ENCODE results near the gene EXOSC3. TPM values are rescaled to one million over a fixed set of nuclear protein-coding genes. Genes with fewer than 3 reads are reported as not detected.
A peak's percentile ranks its signal among the peaks of the same experiment; 100 is the strongest.

Gene EXOSC3
- total and polyA plus RNA-seq, 2 experiments from 2014 or later = 28.5 to 48.1 TPM

GRCh38 chr9:37761511-37761910 lies 23.4 kb downstream of the EXOSC3 start:
- Histone ChIP-seq H3K4me1 (ENCODE audit: insufficient read depth) (no peaks in the 10 kb centered on the region), H3K4me3 (no peak overlapping the region), H3K9me3 (ENCODE audit: low read depth) (no peaks in the 10 kb centered on the region), H3K9me2 (replicated peaks; ENCODE audit: insufficient read depth) (no peaks in the 10 kb centered on the region), H3K79me2 (no peaks in the 10 kb centered on the region), H3K27me3 (no peaks in the 10 kb centered on the region), H3K36me3 (replicated peaks; ENCODE audit: insufficient read depth, low read depth) (no peaks in the 10 kb centered on the region), H2AFZ (no peak overlapping the region), H3K4me2 (no peak overlapping the region), H3K27ac (peak overlapping the region; percentile 26), H4K20me1 (ENCODE audit: insufficient read depth, poor library complexity, severe bottlenecking) (no peaks in the 10 kb centered on the region)
- DNase-seq (ENCODE audit: low spot score) = no peak
- 86% methylated on average over 3 of the region's 3 CpGs for WGBS (ENCODE audit: low lambda C conversion rate, missing lambda C conversion rate)
- TF ChIP-seq CTCF (IDR thresholded peaks at IDR 0.05; ENCODE audit: poor library complexity) (no peak), EZH2phosphoT487 (IDR thresholded peaks at IDR 0.05; ENCODE audit: low read depth, severe bottlenecking, unreplicated experiment) (no peak)

GRCh38 chr9:37760416-37761161 lies 24.3 kb downstream of the EXOSC3 start:
- Histone ChIP-seq H2AFZ (no peak overlapping the region), H3K4me1 (ENCODE audit: insufficient read depth) (no peaks in the 10 kb centered on the region), H3K4me2 (no peak overlapping the region), H3K4me3 (no peak overlapping the region), H3K9me3 (ENCODE audit: low read depth) (no peaks in the 10 kb centered on the region), H3K27me3 (no peaks in the 10 kb centered on the region), H3K36me3 (replicated peaks; ENCODE audit: insufficient read depth, low read depth) (no peaks in the 10 kb centered on the region), H3K9me2 (replicated peaks; ENCODE audit: insufficient read depth) (no peaks in the 10 kb centered on the region), H4K20me1 (ENCODE audit: insufficient read depth, poor library complexity, severe bottlenecking) (no peaks in the 10 kb centered on the region), H3K27ac (peak overlapping the region; percentile 46), H3K79me2 (peaks cover under 1% of the 10 kb centered on the region)
- TF ChIP-seq CTCF (IDR thresholded peaks at IDR 0.05; ENCODE audit: poor library complexity) (no peak), EZH2phosphoT487 (IDR thresholded peaks at IDR 0.05; ENCODE audit: low read depth, severe bottlenecking, unreplicated experiment) (no peak), EZH2 (IDR thresholded peaks at IDR 0.05; ENCODE audit: borderline replicate concordance) (no peak)
- WGBS (ENCODE audit: low lambda C conversion rate, missing lambda C conversion rate) = 94% methylated on average over 7 of the region's 7 CpGs
- no peak for DNase-seq (ENCODE audit: low spot score)

- H4K20me1 ChIP-seq (ENCODE audit: insufficient read depth, poor library complexity, severe bottlenecking) = no peaks in the 10 kb centered on the region
- 86% methylated on average over 3 of the region's 3 CpGs for WGBS (ENCODE audit: low lambda C conversion rate, missing lambda C conversion rate)
- H3K4me1 ChIP-seq (ENCODE audit: insufficient read depth) = peaks cover 5% of the 10 kb centered on the region
- H3K36me3 ChIP-seq (replicated peaks; ENCODE audit: insufficient read depth, low read depth) = no peaks in the 10 kb centered on the region
- H3K27ac ChIP-seq = no peak overlapping the region
- DNase-seq (ENCODE audit: low spot score) = no peak
- no peak overlapping the region for H2AFZ ChIP-seq
- no peaks in the 10 kb centered on the region for H3K9me3 ChIP-seq (ENCODE audit: low read depth)
- no peak overlapping the region for H3K4me2 ChIP-seq
- no peak overlapping the region for H3K4me3 ChIP-seq
- H3K9me2 ChIP-seq (replicated peaks; ENCODE audit: insufficient read depth) = no peaks in the 10 kb centered on the region
- TF ChIP-seq CTCF (IDR thresholded peaks at IDR 0.05; ENCODE audit: poor library complexity) (no peak), EZH2phosphoT487 (IDR thresholded peaks at IDR 0.05; ENCODE audit: low read depth, severe bottlenecking, unreplicated experiment) (no peak), EZH2 (IDR thresholded peaks at IDR 0.05; ENCODE audit: borderline replicate concordance) (no peak)
- H3K27me3 ChIP-seq = no peaks in the 10 kb centered on the region
- H3K79me2 ChIP-seq = peaks cover 15% of the 10 kb centered on the region
Observed at GRCh38 chr9:37758747-37759146, 26.1 kb downstream of the EXOSC3 start.
